Fibroblast of skin of right quadriceps (primary cell): ENCODE measurements around the gene RNF39.
A peak's percentile ranks its signal among the peaks of the same experiment; 100 is the strongest.
"Not testable (repeated sequence)": the region's sequence is repeated elsewhere in the genome, so short reads cannot be mapped to it uniquely, and the experiment has no call there.

Experiments used
- DNase-seq: peaks from one replicate; pipeline ENCODE4 v3.0.0-alpha.2; 2013

Gene RNF39

DNA sequence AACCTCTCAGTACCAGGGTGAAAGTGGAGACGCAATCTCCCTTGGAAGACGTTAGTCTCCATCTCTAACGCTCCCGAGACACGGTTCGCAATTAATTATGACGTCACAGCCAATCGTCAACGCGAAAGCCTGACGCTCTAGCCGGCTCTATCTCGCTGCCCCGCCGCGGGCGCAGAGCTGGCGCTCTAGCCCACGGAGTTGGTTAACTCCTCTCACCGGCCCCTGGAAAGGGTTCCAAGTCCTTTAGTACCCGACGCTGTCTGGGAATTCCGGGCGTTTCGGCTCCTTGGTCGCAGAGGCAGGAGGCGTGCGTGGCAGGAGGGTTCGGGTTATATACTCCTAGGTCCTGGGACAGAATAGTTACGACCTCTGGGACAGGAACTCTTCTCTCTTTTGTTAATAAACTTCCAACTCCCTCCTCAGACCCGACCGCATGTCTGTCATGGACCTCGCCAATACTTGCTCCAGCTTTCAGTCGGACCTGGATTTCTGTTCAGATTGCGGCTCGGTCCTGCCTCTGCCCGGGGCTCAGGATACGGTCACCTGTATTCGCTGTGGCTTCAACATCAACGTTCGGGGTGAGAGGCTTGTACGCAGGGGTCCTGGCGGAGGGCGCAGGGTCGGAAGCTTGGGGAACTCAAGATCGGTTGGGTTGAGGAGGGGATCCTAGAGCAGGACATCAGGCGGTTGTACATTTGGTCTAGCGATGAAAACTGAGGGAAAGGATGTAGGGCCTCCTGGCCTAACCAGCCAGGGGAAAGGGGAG is 14.3 kb downstream of the RNF39 start, which contains the start of gene POLR1H:
Gene POLR1H, plus strand, starts transcription at position 174 of the 766 bp plus-strand sequence. Its CDS starts 260 bp downstream, at position 434.
- peak; percentile 96 for DNase-seq

DNA sequence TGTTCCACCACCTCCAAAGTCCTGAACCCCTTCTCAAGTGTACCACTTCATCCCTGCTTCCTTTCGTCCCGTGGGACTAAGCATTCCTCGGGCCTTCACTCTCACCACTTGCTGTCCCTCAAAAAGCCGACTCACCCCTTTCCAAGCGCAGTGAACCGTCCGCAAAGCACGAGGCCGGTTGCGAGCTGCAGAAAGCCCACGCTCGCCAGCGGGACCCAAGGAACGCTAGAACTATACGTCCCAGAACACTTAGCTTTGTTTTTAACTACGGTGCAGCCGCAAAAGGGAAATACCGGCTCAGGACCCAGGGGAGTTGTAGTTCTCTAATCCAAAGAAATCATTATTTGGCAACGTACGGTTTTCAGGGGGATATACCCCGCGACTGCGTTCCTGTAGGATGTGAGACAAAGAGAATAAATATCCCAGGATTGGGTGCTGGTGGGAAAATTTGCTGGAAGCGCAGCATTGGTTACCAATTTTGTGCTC is 14.9 kb downstream of the RNF39 start:
- peak; percentile 24 for DNase-seq

DNA sequence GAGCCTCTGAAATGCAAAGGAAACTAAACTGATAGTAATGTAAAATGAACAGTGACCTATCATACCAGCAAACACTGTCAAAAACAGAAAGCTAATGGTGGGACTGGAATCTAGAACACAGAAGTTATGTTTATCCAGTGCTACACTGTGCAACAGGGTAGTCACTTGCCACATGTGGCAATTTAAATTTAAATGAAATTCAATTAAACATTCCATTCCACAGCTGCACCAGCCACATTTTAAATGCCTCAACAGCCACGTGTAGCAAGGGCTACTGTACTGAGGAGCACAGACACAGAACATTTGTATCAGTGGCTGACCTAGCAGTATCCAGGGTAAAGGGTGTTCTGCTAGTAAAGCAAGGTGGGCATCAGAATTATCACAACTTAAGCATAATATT is 20.1 kb downstream of the RNF39 start:
- no peak for DNase-seq

DNA sequence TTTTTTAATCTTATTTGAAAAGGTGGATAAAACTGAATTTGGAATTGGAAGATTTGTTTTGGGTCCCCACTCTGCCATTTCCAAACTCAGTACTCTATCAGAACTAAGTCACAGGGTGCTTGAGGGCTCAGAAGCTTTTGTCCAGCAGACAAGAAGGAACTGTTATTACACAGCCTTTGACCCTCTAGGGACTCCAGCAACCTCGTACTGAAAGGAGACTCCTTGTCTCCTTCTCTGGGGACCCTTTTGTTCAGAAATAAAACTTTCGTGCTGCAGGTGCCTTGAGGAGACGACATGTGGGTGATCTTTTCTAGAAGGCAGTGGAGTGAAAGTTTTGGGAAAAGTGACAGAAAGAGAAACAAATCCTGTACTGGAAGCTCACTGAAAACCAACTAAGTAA is 21.9 kb downstream of the RNF39 start:
- no peak for DNase-seq

DNA sequence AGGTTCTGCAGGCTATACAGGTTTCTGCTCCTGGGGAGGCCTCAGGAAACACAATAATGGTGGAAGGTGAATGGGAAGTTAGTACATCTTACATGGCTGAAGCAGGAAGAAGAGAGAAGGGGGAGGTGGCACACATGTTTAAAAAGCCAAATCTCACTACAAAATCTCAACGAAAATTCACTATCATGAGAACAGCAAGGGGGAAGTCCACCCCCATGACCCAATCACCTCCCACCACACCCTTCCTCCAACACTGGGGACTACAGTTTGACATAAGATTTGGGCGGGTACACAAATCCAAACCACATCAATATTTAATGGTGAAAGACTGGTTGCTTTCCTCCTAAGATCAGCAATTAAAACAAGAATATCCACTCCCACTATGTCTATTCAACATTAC is 28.3 kb downstream of the RNF39 start:
- DNase-seq = no peak

DNA sequence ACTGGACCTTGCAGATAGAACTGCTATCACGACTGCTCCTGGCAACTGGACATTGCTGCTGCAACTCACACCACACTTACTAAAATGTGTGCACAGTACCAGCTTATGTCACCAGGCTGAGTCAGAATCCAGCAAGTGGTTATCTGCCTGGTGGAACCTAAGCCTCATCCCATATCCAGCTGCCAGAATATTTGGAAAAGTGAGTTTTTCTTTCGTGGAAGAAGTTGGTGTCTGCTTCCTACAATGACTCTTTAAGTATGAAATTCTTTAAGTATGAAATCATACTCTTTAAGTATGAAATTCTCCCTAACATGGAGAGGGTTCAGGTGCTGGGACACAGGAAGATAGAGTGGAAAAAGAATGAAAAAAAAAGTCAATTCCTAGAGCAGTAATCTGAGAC is 30.9 kb downstream of the RNF39 start:
- DNase-seq = peak; percentile 68

DNA sequence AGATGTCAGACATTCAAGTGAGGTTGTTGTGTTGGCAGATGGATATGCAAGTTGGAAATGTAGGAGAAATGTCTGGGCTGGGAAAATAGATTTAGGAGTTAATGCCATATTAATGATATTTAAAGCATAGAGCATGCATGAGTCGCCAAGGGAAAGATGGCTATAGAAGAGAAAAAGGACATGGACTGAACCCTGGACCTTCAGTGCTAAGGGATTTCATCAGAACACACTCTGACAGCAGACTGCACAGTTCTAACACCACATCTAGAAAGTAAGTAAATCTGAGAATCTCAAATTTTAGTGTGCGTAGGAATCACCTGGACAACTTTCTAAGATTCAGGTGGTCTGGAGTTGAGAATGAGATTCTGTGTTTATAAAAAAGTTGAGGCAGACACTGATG is 31.8 kb downstream of the RNF39 start:
- no peak for DNase-seq

DNA sequence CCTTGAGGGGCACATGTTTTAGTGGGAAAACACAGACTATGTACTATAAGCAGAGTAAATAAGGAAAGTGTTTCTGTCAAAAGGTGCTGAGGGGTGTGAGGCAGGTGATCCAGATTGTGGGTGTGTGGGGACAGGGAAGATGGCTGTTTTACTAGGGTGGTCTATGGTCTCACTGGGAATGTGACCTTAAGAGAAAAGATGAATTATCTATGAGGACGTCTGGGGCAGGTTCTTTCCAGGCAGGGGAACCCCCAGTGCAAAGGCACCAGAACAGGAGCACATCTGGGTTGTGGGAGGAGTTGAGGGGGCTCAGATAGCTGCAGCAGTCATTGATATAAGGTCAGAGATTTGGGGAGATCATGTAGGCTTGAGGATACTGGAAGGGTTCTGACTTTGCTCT is 32.7 kb downstream of the RNF39 start:
- no peak for DNase-seq

DNA sequence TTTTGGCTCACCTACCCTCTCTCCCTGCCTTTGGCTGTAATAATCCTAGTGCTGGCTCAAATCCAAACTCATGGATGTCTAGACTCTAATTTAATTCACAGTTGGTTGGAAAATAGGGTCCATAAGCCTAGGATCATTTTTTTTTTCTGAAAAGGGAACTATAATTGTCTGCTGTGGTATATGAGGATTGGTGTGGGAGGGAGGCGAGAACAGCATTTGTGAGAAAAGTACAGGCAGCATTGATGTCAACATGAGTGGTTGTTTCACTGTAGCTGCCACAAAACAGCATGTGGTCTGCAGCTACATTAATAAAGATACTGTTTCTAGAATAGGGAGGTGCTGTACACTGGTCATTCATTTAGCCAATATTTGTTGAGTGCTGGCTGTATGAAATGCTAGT is 33.1 kb downstream of the RNF39 start:
- no peak for DNase-seq

DNA sequence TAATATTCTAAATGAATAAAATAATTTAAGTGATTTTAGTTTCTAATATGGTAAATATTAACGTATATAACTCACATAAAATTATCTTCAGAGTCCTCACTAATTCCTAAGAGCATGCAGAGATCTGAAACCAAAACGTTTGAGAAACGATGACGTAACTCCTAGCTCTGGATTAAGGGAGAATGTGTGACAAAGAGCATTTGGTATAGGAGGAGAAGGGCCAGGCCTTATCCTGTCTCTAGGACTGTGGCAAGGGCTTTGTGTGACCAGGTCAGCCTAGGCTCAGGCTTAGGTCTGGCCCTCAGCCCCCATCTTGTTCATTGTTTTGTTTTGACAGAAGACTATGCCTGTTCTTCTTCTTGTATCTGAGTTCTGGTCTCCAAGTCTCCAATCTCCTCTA is 33.7 kb downstream of the RNF39 start:
- no peak for DNase-seq

DNA sequence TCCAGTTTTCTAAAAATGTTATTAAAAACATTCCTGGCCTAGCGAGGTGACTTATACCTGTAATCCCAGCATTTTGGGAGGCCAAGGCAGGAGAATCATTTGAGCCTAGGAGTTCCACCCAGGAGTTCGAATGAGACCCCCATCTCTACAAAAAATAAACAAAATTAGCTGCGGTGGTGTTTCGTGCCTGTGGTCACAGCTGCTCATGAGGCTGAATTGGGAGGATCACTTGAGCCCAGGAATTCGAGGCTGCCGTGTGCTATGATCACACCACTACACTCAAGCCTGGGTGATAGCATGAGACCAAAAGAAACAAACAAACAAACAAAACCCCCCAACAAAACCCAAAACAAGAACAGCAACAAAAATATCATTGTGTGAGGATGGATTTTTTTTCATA is 34.3 kb downstream of the RNF39 start:
- DNase-seq = no peak

DNA sequence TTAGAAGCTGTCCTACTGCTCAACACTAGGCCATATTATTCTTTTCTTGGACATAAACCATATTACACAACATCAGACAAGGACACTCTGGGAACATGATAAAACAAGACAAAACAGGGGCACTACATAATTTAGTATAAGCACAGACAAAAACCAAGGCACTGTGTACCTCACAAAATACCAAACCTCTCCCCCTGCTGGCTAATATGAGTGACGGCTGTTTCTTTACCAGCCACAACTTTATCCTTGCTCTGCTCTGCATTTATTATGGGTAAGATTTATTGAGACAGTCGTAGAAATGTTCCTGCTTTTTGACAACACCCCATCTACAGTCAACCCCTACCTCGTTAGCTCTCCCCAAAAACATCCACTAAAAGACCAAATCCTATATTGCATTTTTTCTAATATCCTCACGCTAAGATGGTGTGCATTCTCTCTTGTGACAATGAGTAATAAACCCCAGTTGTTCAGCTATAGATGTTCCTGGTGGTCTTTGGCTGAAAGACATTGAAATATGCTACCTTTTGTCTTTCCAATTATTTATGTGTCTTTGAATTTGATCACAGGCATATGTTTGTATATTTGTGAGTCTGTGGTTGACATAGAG is 38.3 kb downstream of the RNF39 start:
- DNase-seq = peak; percentile 13

DNA sequence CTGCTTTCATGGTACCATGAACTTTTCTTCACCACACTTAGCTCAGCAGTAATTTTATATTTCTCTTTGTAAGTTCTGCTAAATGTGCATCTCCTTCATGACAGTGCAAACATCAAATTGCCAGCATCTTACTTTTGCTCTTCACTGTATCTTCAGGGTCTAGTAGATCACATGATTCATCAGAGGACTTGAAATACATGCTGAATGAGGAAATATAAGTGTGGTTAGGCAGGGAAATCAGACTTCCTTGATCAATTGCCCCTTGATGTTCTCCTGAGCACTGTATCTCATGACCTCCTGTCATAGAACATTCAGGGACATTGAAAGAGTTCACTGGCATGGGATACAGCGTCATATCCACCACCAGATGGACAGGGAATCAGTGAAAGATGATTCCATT is 39.8 kb downstream of the RNF39 start:
- no peak for DNase-seq

DNA sequence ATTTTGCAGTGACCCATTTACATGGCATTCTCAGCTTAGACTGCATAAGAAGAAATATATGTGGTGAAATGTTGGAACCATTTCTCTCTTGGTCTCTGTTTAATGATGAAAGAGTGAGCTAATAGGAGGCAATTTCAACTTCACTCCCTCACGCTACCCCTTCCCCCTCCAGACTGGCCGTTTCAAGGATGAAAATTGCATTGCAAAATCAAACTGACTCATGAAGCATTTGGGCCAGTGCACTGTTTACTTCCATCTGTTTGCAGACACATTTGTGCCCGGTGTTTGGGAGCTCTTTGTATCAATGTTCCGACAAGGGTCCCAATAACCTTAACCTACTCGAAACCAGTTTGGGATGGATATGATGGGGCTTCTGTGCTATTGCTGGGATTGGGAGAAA is 42.1 kb downstream of the RNF39 start:
- peak; percentile 60 for DNase-seq

DNA sequence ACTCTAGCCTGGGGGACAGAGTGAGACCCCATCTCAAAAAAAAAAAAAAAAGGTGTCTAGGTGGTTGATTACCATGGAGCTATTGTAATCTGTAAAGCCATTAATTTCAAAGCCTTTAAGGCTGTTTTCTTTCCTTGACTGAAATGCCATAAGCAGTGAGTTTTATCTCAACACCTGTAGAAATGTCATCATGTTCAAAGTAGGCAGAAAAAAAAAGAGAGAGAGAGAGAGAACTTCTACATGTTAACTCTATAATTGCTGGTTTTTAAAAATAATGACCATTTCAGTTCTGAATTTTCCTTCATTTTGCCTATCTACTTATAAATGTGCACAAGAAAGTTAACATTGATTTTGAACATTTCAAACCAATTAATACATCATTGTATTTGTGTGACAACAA is 44.2 kb downstream of the RNF39 start:
- no peak for DNase-seq

DNA sequence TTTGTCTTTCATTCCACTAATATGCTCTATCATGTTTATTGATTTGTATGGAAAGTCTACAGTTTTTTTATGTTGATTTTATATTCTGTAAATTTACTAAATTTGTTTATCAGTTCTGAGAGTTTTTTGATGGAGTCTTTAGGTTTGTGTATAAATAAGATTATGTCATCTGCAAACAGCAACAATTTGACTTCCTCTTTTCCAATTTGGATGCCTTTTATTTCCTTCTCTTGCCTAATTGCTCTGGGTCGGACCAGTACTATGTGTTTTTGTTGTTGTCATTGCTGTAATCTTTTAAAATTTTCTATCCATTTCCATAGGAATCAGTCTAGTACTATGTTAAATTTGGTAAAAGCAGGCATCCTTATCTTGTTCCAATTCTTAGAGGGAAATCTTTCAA is 46.0 kb downstream of the RNF39 start:
- DNase-seq = no peak

DNA sequence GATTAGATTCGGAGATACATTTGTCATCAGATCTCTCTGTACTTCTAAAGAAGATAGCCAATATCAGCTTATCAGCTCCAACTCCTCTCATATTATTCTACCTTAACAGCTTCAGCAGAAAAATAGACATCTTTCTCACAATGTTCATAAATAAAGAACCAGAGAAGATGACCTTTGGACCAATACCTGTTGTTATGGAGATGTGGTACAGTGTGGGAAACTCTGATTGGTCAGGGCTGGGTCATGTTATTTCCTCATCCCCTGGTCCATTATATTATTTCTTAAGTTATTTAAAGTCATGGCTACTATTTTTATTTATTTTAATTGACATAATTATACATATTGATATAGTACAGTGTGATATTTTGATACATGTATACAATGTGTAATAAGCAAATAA is 50.4 kb downstream of the RNF39 start:
- no peak for DNase-seq

DNA sequence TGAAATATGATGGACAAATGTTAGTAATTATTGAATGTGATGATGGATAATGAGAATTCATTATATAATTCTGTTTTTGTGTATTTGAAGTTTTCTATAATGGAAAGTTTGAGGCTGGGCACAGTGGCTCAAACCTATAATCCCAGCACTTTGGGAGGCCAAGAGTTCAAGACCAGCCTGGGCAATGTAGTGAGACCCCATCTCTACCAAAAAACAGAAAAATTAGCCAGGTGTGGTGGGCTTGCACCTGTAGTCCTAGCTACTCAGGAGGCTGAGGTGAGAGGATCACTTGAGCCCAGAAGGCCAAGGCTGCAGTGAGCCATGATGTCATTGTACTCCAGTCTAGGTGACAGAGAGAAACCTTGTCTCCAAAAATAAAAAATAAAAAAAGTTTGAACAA is 52.9 kb downstream of the RNF39 start:
- not testable (repeated sequence) for DNase-seq

DNA sequence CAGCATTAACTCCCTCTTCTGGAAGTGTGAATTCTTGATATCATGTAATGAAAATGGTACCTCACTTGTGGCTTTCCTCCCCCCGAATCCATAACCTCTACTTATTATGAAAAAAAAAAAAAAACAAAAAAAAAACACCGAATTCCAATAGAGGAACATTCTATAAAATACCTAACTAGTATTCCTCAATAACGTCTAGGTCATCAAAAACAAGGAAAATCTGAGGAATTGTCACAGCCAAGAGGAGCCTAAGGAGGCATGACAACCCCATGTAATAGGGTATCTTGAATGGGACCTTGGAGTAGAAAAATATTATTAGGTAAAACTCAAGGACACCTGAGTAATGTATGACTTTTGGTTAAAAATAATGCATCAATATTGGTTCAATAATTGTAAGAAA is 53.4 kb downstream of the RNF39 start:
- DNase-seq = no peak

DNA sequence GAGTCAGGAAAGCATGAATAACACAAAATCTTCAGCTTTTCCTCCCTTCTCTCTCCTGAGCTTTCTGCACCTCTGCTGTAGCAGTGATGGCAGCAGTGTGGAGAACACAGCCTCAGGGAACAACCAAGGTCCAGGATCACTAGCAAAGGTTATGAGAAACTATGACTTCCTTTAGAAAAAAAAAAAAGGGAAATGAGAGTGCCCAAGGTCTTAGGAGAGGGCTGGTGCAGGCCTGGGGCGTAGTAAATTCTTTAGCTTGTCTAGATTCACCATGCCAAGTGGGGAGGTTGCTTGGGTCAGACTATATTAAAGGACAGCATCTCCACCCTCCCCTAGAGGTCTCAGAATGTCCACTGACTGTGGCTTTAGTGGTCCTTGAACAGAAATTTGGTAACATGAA is 54.9 kb downstream of the RNF39 start:
- no peak for DNase-seq
